Sigmoid colon (tissue), 4 donors: Measurements from ENCODE around the gene ACAD11.

Experiments used
- CTCF ChIP-seq, 4 experiments: fragments of 450-650 bp in 3 of 4; fragments of 200-600 bp in 1 of 4; IDR thresholded peaks; one replicate each; pipeline ENCODE4 v1.5.1; 2016 to 2019; ENCODE audit warnings: antibody characterized with exemption in 4 of 4, mild to moderate bottlenecking in 3 of 4, moderate library complexity in 2 of 4
- EP300 ChIP-seq, 4 donors: sonication (generic); formaldehyde crosslinking; IDR thresholded peaks; one replicate each; pipeline ENCODE4 v1.6.1; 2017; ENCODE audit warnings: antibody characterized with exemption in 4 of 4
- POLR2A ChIP-seq, 2 donors: fragments of 450-650 bp; IDR thresholded peaks; one replicate each; pipeline ENCODE4 v1.6.1; 2016; ENCODE audit warnings: antibody characterized with exemption in 2 of 2, mild to moderate bottlenecking in 2 of 2, moderate library complexity in 2 of 2
- POLR2AphosphoS5 ChIP-seq, 4 donors: sonication (generic); formaldehyde crosslinking; IDR thresholded peaks; one replicate each; pipeline ENCODE4 v1.6.1; 2017; ENCODE audit warnings: antibody characterized with exemption in 4 of 4

- TF ChIP-seq POLR2A (IDR thresholded peaks at IDR 0.05): no peak
- TF ChIP-seq CTCF (IDR thresholded peaks at IDR 0.05): no peak
- TF ChIP-seq POLR2AphosphoS5 (IDR thresholded peaks at IDR 0.05): no peak
- no peak for TF ChIP-seq EP300 (IDR thresholded peaks at IDR 0.05)
Measured at GRCh38 chr3:132654190-132654589, 5.4 kb downstream of the ACAD11 start.
